HL-60/S4 treated with retinoic acid at 250 ng/mL for 4 days and 3 days (cell line): ENCODE measurements around the gene LAMA4.

Experiments used
- in situ Hi-C: fragments of 300-500 bp; cut with MboI; formaldehyde crosslinking; loops from 2 replicates; pipeline ENCODE4 v1.7.0; 2022; ENCODE audit warnings: low sequenced_read_pairs

LAMA4 gene

GRCh38 chr6:112274774-112275173, 20.4 kb upstream of the LAMA4 start:
- in situ Hi-C loops = no loop called here

- in situ Hi-C loops = no loop called here
Observed at GRCh38 chr6:112272799-112273198, 18.4 kb upstream of the LAMA4 start.

GRCh38 chr6:112270756-112271155, 16.4 kb upstream of the LAMA4 start:
- in situ Hi-C loops = no loop called here

- in situ Hi-C loops = no loop called here
Observed at GRCh38 chr6:112269979-112270566, 15.7 kb upstream of the LAMA4 start.

GRCh38 chr6:112269114-112269513, 14.7 kb upstream of the LAMA4 start:
- in situ Hi-C loops = no loop called here

GRCh38 chr6:112268654-112269053, 14.3 kb upstream of the LAMA4 start:
- in situ Hi-C loops = no loop called here

- in situ Hi-C loops = no loop called here
Observed at GRCh38 chr6:112268019-112268418, 13.7 kb upstream of the LAMA4 start.

- in situ Hi-C loops = no loop called here
Observed at GRCh38 chr6:112266331-112266730, 12.0 kb upstream of the LAMA4 start.

GRCh38 chr6:112259337-112259675, 4.9 kb upstream of the LAMA4 start:
- in situ Hi-C loops = no loop called here

GRCh38 chr6:112258642-112259336, 4.4 kb upstream of the LAMA4 start:
- in situ Hi-C loops = no loop called here

- in situ Hi-C loops = no loop called here
Observed at GRCh38 chr6:112257178-112257855, 3.0 kb upstream of the LAMA4 start.

GRCh38 chr6:112254921-112255320, 554 bp upstream of the LAMA4 start:
- in situ Hi-C loops = no loop called here

GRCh38 chr6:112253498-112253840, 898 bp downstream of the LAMA4 start:
- in situ Hi-C loops = no loop called here

- in situ Hi-C loops = no loop called here
Observed at GRCh38 chr6:112252571-112253497, 1.5 kb downstream of the LAMA4 start.

GRCh38 chr6:112251171-112251875, 3.0 kb downstream of the LAMA4 start:
- in situ Hi-C loops = no loop called here

- in situ Hi-C loops = no loop called here
Observed at GRCh38 chr6:112249489-112249888, 4.9 kb downstream of the LAMA4 start.

- in situ Hi-C loops = no loop called here
Observed at GRCh38 chr6:112247275-112247674, 7.1 kb downstream of the LAMA4 start.

GRCh38 chr6:112245511-112246203, 8.7 kb downstream of the LAMA4 start:
- in situ Hi-C loops = no loop called here

GRCh38 chr6:112243861-112244827, 10.2 kb downstream of the LAMA4 start:
- in situ Hi-C loops = no loop called here
